Small intestine (tissue), 7 donors: Measurements from ENCODE around the gene PLCH1. TPM values are rescaled to one million over a fixed set of nuclear protein-coding genes. Genes with fewer than 3 reads are reported as not detected.

Experiments
- DNase-seq, 2 donors: peaks; one replicate each; pipeline versions ENCODE4 v3.0.0 to v3.0.0-alpha.2; 2013
- FAIRE-seq: peaks from 2 replicates; lab custom pipeline; 2012; peaks lifted over from hg19 to GRCh38; lab: Jason Lieb, UNC
- H3K27ac ChIP-seq, 3 donors: one replicate each; pipeline ENCODE4 v1.5.1; 2013; ENCODE audit warnings: low read length in 2 of 3, mild to moderate bottlenecking in 2 of 3, control low read depth in 1 of 3, inconsistent platforms in 1 of 3, low read depth in 1 of 3, moderate library complexity in 1 of 3
- H3K27me3 ChIP-seq, 3 donors: one replicate each; pipeline ENCODE4 v1.6.1; 2013; ENCODE audit warnings: low read length in 3 of 3, inconsistent platforms in 1 of 3; ENCODE audit not compliant: control insufficient read depth in 3 of 3, insufficient read depth in 3 of 3
- H3K36me3 ChIP-seq, 3 donors: one replicate each; pipeline ENCODE4 v1.6.1; 2013; ENCODE audit warnings: low read length in 3 of 3, inconsistent platforms in 1 of 3, low read depth in 1 of 3, mild to moderate bottlenecking in 1 of 3, moderate library complexity in 1 of 3; ENCODE audit not compliant: control insufficient read depth in 3 of 3, insufficient read depth in 2 of 3
- H3K4me1 ChIP-seq, 3 donors: one replicate each; pipeline ENCODE4 v1.6.1; 2013; ENCODE audit warnings: low read length in 2 of 3, inconsistent platforms in 1 of 3, low read depth in 1 of 3, mild to moderate bottlenecking in 1 of 3, moderate library complexity in 1 of 3; ENCODE audit not compliant: control insufficient read depth in 3 of 3, insufficient read depth in 2 of 3
- H3K4me3 ChIP-seq, 3 donors: one replicate each; pipeline ENCODE4 v1.5.1; 2013; ENCODE audit warnings: low read length in 3 of 3, control low read depth in 1 of 3, inconsistent platforms in 1 of 3, low read depth in 1 of 3, mild to moderate bottlenecking in 1 of 3, moderate library complexity in 1 of 3
- H3K9me3 ChIP-seq, 2 donors: one replicate each; pipeline ENCODE4 v1.6.1; 2013; ENCODE audit warnings: low read depth in 1 of 2, low read length in 1 of 2; ENCODE audit not compliant: control insufficient read depth in 2 of 2, insufficient read depth in 1 of 2
- WGBS, 3 donors: extraction: QIAGEN DNeasy Blood & Tissue Kit; methylation state at CpG; one replicate each; pipeline ENCODE4 v1.1.7; 2013; 5-methylcytosine and 5-hydroxymethylcytosine counted together
- polyA plus RNA-seq, 4 donors: library from polyadenylated mRNA; stranded (reverse) in 3 of 4; unstranded in 1 of 4; fragments of 200-250 nt in 3 of 4; fragments of 120-200 nt in 1 of 4; gene quantifications; one replicate each; pipeline versions ENCODE4 v1.2.1 to v1.2.3, GENCODE V29; 2013
- donor health status: healthy with polysubstance abuse.
- donor health status: control.
- donor health status: control.
- donor health status: Bipolar disorder and iron deficiency.
- donor health status: healthy.

The PLCH1 gene
- polyA plus RNA-seq, 4 donors = 1.4 to 9.7 (median 2.8) TPM

DNA sequence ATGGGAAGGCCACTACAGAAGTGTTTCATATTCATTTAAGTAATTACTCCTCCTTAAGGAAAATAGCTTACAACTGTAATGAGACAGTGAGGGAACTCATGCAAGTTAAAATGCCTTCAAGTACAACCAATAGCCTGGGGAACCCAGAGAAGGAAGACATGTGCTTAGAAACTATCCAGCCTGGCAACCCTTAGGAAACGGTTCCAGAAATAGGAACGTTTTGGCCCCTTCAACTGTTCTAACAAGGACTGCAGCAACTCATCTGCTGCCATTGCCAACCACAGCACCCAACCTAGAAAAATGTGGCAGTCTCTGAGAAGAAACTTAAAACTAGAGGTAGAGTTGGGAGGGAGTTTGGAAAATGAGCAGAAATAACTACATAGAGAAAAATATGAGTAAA is 303.8 kb downstream of the PLCH1 start:
- Histone ChIP-seq H3K27me3 (no peaks in the 10 kb centered on the region), H3K4me3 (no peak overlapping the region), H3K36me3 (no peaks in the 10 kb centered on the region), H3K4me1 (no peaks in the 10 kb centered on the region), H3K27ac (no peak overlapping the region), H3K9me3 (no peaks in the 10 kb centered on the region)
- DNase-seq (no peak), FAIRE-seq (no peak)
- WGBS, 3 donors = 70 to 89% (median 75%) methylated on average over 2 of the region's 2 CpGs

DNA sequence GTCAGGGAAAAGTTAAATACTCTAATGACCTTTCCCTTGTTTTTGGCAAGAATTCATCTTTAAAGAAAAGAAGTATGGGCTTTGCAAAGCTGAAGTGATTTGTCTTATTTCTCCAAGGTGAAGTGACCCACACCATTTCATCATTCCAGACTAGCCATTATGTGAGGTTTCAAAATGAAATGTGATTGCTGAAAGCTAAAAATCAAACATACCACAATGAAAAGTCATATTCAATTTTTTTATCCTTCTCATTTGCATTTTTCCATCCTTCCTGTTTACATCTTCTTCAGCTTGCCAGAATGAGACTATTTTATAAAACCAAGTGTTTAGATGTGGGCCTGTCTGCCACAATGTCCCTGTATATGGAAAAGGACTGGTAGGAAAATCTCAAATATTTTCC is 309.1 kb downstream of the PLCH1 start:
- no peaks in the 10 kb centered on the region for H3K9me3 ChIP-seq
- FAIRE-seq = no peak
- H3K4me1 ChIP-seq = no peaks in the 10 kb centered on the region
- H3K36me3 ChIP-seq = no peaks in the 10 kb centered on the region
- no peak for DNase-seq
- no peak overlapping the region for H3K4me3 ChIP-seq
- H3K27ac ChIP-seq = no peak overlapping the region
- no peaks in the 10 kb centered on the region for H3K27me3 ChIP-seq

DNA sequence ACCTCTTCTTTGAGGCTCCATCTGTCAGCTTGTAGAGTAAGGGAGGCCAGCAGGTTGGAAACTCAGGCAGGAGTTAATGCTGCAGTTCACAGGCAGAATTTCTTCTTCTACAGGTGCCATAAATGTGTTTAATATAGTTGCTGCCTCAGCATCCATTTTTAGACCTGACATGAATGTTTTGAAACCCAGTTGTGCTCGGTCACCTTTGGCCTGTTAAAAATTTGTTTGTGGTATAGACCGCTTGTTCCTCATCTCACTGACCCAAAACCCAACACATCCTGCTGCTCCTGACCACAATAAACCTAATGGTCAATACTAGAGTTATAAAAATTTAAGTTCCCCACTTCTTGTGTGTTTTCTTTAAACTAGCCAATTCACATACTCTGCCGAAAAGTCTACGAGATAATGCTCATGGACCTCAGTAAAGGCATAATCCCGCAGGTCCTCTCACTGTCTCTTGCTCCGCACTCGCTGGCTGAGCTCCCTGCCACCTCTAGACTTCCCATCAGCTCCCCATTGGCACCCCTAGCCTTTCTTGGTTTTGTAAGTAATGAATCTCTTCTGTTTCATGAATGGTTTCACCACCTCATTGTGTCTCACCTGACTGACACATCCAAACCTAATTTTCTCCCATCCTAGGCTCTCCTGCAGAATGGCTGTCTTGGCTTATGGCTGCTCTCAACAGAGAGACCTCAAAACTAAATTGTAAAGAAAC is 312.9 kb downstream of the PLCH1 start:
- Histone ChIP-seq H3K4me3 (no peak overlapping the region), H3K27ac (no peak overlapping the region), H3K4me1 (no peaks in the 10 kb centered on the region), H3K27me3 (no peaks in the 10 kb centered on the region), H3K36me3 (no peaks in the 10 kb centered on the region), H3K9me3 (peaks cover 0 to 18% of the 10 kb centered on the region in 2 donors)
- FAIRE-seq = no peak
- WGBS, 3 donors = 76 to 78% (median 76%) methylated on average over 7 of the region's 7 CpGs
- no peak for DNase-seq

GRCh38 chr3:155428563-155428962 is 316.3 kb downstream of the PLCH1 start:
- no peak for DNase-seq
- Histone ChIP-seq H3K27me3 (no peaks in the 10 kb centered on the region), H3K27ac (no peak overlapping the region), H3K4me3 (no peak overlapping the region), H3K4me1 (no peaks in the 10 kb centered on the region), H3K36me3 (no peaks in the 10 kb centered on the region), H3K9me3 (peaks cover 1 to 23% of the 10 kb centered on the region in 2 donors)
- 80 to 89% (median 81%) methylated on average over 4 of the region's 4 CpGs for WGBS, 3 donors
- FAIRE-seq = no peak

GRCh38 chr3:155426524-155427230 is 318.2 kb downstream of the PLCH1 start:
- Histone ChIP-seq H3K4me3 (no peak overlapping the region), H3K27ac (no peak overlapping the region), H3K36me3 (no peaks in the 10 kb centered on the region), H3K9me3 (peaks cover 1 to 23% of the 10 kb centered on the region in 2 donors), H3K4me1 (no peaks in the 10 kb centered on the region), H3K27me3 (no peaks in the 10 kb centered on the region)
- no peak for FAIRE-seq
- no peak for DNase-seq
- WGBS, 3 donors = 83 to 97% (median 85%) methylated on average over 3 of the region's 3 CpGs

DNA sequence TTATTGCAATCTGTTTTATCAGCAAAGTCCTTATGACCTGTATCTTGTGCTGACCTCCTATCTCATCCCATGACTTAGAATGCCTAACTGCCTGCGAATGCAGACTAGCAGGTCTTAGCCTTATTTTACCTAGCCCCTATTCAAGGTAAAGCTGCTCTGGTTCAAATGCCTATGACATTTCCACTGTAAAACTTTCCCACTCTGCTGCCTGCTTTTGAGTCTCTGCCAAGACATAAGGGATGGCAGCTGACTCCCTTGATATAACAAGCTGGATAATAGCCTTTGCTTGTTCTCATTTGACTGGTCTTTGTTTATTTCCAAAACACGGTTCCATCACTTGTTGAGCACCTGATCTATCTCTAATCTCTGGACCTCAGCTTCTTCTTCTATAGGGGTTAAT is 319.5 kb downstream of the PLCH1 start:
- H3K27ac ChIP-seq = no peak overlapping the region
- H3K27me3 ChIP-seq = no peaks in the 10 kb centered on the region
- H3K4me3 ChIP-seq = no peak overlapping the region
- no peak for DNase-seq
- WGBS, 3 donors = 81 to 89% (median 88%) methylated on average over 2 of the region's 2 CpGs
- no peaks in the 10 kb centered on the region for H3K4me1 ChIP-seq
- H3K36me3 ChIP-seq = no peaks in the 10 kb centered on the region
- H3K9me3 ChIP-seq = peaks cover 1 to 23% of the 10 kb centered on the region in 2 donors
- no peak for FAIRE-seq

DNA sequence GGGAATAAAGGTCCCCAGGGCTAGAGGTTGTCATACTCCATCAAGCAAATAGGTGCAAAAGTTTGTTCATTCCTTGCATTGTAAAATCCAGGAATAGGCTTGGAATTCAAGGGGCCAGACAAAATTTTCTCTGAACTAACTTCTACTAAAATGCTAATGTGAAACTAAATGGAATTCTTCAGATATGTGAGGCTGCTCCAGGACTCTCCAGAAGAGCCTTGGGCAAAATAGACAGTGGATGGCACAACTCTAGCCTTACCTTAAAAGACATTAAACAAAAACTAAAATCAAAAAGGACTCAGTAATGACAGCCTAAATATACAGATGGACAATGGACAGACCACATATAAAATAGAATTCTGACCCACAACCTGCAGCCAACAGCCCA is 320.6 kb downstream of the PLCH1 start:
- no peak overlapping the region for H3K27ac ChIP-seq
- no peaks in the 10 kb centered on the region for H3K4me1 ChIP-seq
- no peak overlapping the region for H3K4me3 ChIP-seq
- H3K9me3 ChIP-seq = peaks cover 1 to 20% of the 10 kb centered on the region in 2 donors
- no peak for DNase-seq
- no peaks in the 10 kb centered on the region for H3K36me3 ChIP-seq
- FAIRE-seq = no peak
- H3K27me3 ChIP-seq = no peaks in the 10 kb centered on the region

DNA sequence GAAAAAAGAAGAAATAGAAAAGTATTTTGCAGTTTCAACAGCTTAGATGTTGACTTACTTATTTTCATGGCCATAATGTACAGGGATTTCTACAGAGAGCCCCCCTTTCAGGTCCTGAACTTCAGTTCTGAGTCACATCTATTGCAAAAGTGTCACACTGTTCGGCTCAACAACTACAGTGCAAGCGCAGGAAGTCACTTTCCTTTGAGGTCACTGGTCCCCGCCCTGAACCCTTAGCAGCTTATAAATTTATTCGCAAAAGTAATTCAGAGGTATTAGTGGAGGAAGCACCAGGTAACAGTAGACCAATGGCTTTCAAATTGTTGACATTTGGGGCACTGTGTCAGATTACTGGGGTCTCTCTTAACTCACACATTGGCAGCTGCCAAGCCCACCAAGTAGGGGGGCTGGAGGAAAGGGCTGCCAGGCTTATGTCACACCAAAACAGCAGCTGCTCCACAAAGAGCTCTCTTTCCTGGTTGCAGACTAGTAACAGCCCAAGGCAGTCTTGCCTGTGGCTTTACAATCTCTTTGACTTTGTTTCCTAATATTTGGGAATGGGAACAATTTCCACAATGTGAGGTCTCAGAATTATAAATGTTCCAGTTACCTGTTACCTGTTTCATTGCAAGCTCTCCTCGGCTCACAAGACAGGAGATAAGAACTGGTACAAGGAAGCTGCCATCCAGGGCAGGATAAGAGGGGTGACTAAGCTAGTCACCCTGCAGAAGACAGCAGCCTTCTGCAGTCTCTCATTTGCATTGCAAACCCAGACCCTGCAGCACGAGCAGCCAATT is 321.1 kb downstream of the PLCH1 start:
- FAIRE-seq = no peak
- no peaks in the 10 kb centered on the region for H3K36me3 ChIP-seq
- no peaks in the 10 kb centered on the region for H3K4me1 ChIP-seq
- H3K27me3 ChIP-seq = no peaks in the 10 kb centered on the region
- H3K27ac ChIP-seq = no peak overlapping the region
- WGBS, 3 donors = 66 to 72% (median 69%) methylated on average over 6 of the region's 6 CpGs
- no peak overlapping the region for H3K4me3 ChIP-seq
- H3K9me3 ChIP-seq = peaks cover 1 to 14% of the 10 kb centered on the region in 2 donors
- DNase-seq = peak; percentile 5 to 9
